DMS153 treated with DMSO at 0.1 percent for 48 hours (cell line): Measurements from ENCODE around the gene CFB.
"Not testable (repeated sequence)": the region's sequence is repeated elsewhere in the genome, so short reads cannot be mapped to it uniquely, and the experiment has no call there.

Source experiments
- DNase-seq: peaks from one replicate; lab custom pipeline; 2025; ENCODE audit not compliant: unreplicated experiment; lab: John Stamatoyannopoulos, UW

The CFB gene

GRCh38 chr6:31911826-31912585, 33.9 kb upstream of the CFB start:
- no peak for DNase-seq

GRCh38 chr6:31915351-31915750, 30.5 kb upstream of the CFB start:
- DNase-seq: no peak

- no peak for DNase-seq
These were observed 30.1 kb upstream of the CFB start for GRCh38 chr6:31915756-31916155.

GRCh38 chr6:31918069-31918720, 27.7 kb upstream of the CFB start:
- no peak for DNase-seq

- DNase-seq: no peak
These were observed 26.1 kb upstream of the CFB start for GRCh38 chr6:31919624-31920303.

GRCh38 chr6:31920811-31921210, 25.1 kb upstream of the CFB start:
- DNase-seq: no peak

- no peak for DNase-seq
These were observed 23.0 kb upstream of the CFB start for GRCh38 chr6:31922942-31923341.

- DNase-seq: no peak
These were observed 18.5 kb upstream of the CFB start, which contains the start of gene C2 for GRCh38 chr6:31927242-31927862. Gene C2, plus strand, starts transcription at chr6:31927717. Its CDS starts 36 bp downstream, at chr6:31927753.

- no peak for DNase-seq
These were observed 17.8 kb upstream of the CFB start for GRCh38 chr6:31927863-31928671.

GRCh38 chr6:31928672-31928939, 17.3 kb upstream of the CFB start:
- DNase-seq: no peak

- DNase-seq: no peak
These were observed 14.9 kb upstream of the CFB start for GRCh38 chr6:31930962-31931361.

GRCh38 chr6:31932137-31932536, 13.8 kb upstream of the CFB start:
- DNase-seq: not testable (repeated sequence)

GRCh38 chr6:31933537-31933936, 12.4 kb upstream of the CFB start:
- no peak for DNase-seq

GRCh38 chr6:31935021-31935420, 10.9 kb upstream of the CFB start:
- no peak for DNase-seq

GRCh38 chr6:31935823-31936222, 10.1 kb upstream of the CFB start:
- no peak for DNase-seq

- no peak for DNase-seq
These were observed 5.6 kb upstream of the CFB start for GRCh38 chr6:31940256-31940664.

- DNase-seq: no peak
These were observed 2.2 kb upstream of the CFB start for GRCh38 chr6:31943742-31944141.

GRCh38 chr6:31945154-31945506, 765 bp upstream of the CFB start:
- DNase-seq: no peak

- no peak for DNase-seq
These were observed 533 bp downstream of the CFB start for GRCh38 chr6:31946370-31946885.

GRCh38 chr6:31947070-31947675, 1.3 kb downstream of the CFB start:
- no peak for DNase-seq
